Transverse colon (tissue), 4 donors: ENCODE data around the gene WBP1.

Experiments
- POLR2A ChIP-seq: fragments of 450-650 bp; IDR thresholded peaks from one replicate; pipeline ENCODE4 v1.6.1; 2016; ENCODE audit warnings: antibody characterized with exemption, mild to moderate bottlenecking, moderate library complexity
- POLR2AphosphoS5 ChIP-seq, 3 donors: sonication (generic); formaldehyde crosslinking; IDR thresholded peaks; one replicate each; pipeline ENCODE4 v1.6.1; 2016; ENCODE audit warnings: antibody characterized with exemption in 3 of 3
- TF ChIP-seq, protein P1 (sequence below), 5 experiments: fragments of 200-600 bp in 3 of 5; fragments of 450-650 bp in 2 of 5; sonication (generic) in 3 of 5; IDR thresholded peaks; 1 replicate in 2 of 5; 2 replicates in 3 of 5; pipeline ENCODE4 v1.5.1; 2016 to 2017; ENCODE audit warnings: antibody characterized with exemption in 5 of 5, inconsistent platforms in 3 of 5, mild to moderate bottlenecking in 2 of 5, moderate library complexity in 1 of 5

DNA sequence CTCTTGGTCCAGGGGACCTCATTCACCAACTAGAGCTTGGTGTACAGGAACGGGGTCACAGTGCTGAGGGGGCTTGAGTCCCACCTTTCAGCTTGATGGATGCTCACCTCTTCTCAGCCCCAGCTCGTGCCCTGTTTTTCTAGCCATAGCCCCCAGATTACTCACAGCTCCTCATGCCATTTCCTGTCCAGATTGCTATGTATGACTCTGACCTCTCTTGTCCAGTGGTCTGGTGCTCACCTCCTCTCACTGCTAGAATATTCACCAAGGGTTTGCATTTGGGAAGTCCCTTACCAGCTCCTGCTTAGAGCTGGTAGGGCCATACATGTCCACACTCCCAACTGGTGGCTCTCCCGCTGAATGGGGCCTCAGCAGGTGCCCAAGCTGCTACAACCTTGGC is 35.3 kb downstream of the WBP1 start:
- TF ChIP-seq POLR2AphosphoS5 (IDR thresholded peaks at IDR 0.05) (no peak), POLR2A (no peak)
- TF ChIP-seq, protein P1, sequence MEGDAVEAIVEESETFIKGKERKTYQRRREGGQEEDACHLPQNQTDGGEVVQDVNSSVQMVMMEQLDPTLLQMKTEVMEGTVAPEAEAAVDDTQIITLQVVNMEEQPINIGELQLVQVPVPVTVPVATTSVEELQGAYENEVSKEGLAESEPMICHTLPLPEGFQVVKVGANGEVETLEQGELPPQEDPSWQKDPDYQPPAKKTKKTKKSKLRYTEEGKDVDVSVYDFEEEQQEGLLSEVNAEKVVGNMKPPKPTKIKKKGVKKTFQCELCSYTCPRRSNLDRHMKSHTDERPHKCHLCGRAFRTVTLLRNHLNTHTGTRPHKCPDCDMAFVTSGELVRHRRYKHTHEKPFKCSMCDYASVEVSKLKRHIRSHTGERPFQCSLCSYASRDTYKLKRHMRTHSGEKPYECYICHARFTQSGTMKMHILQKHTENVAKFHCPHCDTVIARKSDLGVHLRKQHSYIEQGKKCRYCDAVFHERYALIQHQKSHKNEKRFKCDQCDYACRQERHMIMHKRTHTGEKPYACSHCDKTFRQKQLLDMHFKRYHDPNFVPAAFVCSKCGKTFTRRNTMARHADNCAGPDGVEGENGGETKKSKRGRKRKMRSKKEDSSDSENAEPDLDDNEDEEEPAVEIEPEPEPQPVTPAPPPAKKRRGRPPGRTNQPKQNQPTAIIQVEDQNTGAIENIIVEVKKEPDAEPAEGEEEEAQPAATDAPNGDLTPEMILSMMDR (IDR thresholded peaks at IDR 0.05), result no peak
